NT2/D1 (cell line): ENCODE measurements around the gene TIAM1.

Experiments
- DNase-seq: peaks from one replicate; pipeline ENCODE4 v3.0.0-alpha.2; 2011; ENCODE audit warnings: low read depth, low spot score
- H3K27me3 ChIP-seq: 2 replicates; pipeline ENCODE4 v1.6.0; 2011; ENCODE audit warnings: mild to moderate bottlenecking; ENCODE audit not compliant: insufficient read length, insufficient read depth
- H3K36me3 ChIP-seq: 2 replicates; pipeline ENCODE4 v1.6.1; 2011; ENCODE audit warnings: mild to moderate bottlenecking, low read length, mixed read lengths; ENCODE audit not compliant: insufficient read depth, insufficient read length
- H3K4me1 ChIP-seq: 2 replicates; pipeline ENCODE4 v1.5.1; 2011; ENCODE audit not compliant: insufficient read depth, insufficient read length
- H3K4me3 ChIP-seq: 2 replicates; pipeline ENCODE4 v1.5.1; 2011; ENCODE audit warnings: low read depth; ENCODE audit not compliant: insufficient read length
- H3K9ac ChIP-seq: 2 replicates; pipeline ENCODE4 v1.6.0; 2011; ENCODE audit warnings: low read depth; ENCODE audit not compliant: insufficient read length
- H3K9me3 ChIP-seq: 2 replicates; pipeline ENCODE4 v1.5.1; 2011; ENCODE audit warnings: mild to moderate bottlenecking, low read length; ENCODE audit not compliant: insufficient read depth
- SUZ12 ChIP-seq: IDR thresholded peaks from 2 replicates; pipeline ENCODE4 v1.6.1; 2011; ENCODE audit not compliant: insufficient read length, insufficient read depth; ENCODE audit errors: extremely low read depth
- YY1 ChIP-seq: IDR thresholded peaks from 2 replicates; pipeline ENCODE4 v1.6.1; 2011; ENCODE audit not compliant: insufficient read length, insufficient read depth
- ZNF274 ChIP-seq: IDR thresholded peaks from 2 replicates; pipeline ENCODE4 v1.6.1; 2011; ENCODE audit warnings: mild to moderate bottlenecking, low read depth, low read length

TIAM1 gene

GRCh38 chr21:31135531-31136184, 208.4 kb downstream of the TIAM1 start:
- Histone ChIP-seq H3K4me1 (peaks cover 2% of the 10 kb centered on the region), H3K36me3 (peaks cover 64% of the 10 kb centered on the region), H3K9me3 (no peaks in the 10 kb centered on the region), H3K9ac (no peak overlapping the region), H3K27me3 (no peaks in the 10 kb centered on the region), H3K4me3 (no peak overlapping the region)
- no peak for TF ChIP-seq YY1
- TF ChIP-seq SUZ12, result no peak
- TF ChIP-seq ZNF274, result no peak
- no peak for DNase-seq

- Histone ChIP-seq H3K4me1 (peaks cover 2% of the 10 kb centered on the region), H3K9ac (no peak overlapping the region), H3K4me3 (no peak overlapping the region), H3K36me3 (peaks cover 67% of the 10 kb centered on the region), H3K27me3 (no peaks in the 10 kb centered on the region), H3K9me3 (no peaks in the 10 kb centered on the region)
- no peak for DNase-seq
- TF ChIP-seq ZNF274 (no peak), SUZ12 (no peak), YY1 (no peak)
These were observed 210.7 kb downstream of the TIAM1 start for GRCh38 chr21:31133243-31133830.

GRCh38 chr21:31132574-31133242, 211.4 kb downstream of the TIAM1 start:
- H3K9me3 ChIP-seq, result no peaks in the 10 kb centered on the region
- H3K4me3 ChIP-seq, result no peak overlapping the region
- no peak for TF ChIP-seq YY1
- TF ChIP-seq SUZ12, result no peak
- TF ChIP-seq ZNF274, result no peak
- no peak for DNase-seq
- H3K9ac ChIP-seq, result no peak overlapping the region
- peaks cover 71% of the 10 kb centered on the region for H3K36me3 ChIP-seq
- no peaks in the 10 kb centered on the region for H3K27me3 ChIP-seq
- H3K4me1 ChIP-seq, result peaks cover 2% of the 10 kb centered on the region

DNA sequence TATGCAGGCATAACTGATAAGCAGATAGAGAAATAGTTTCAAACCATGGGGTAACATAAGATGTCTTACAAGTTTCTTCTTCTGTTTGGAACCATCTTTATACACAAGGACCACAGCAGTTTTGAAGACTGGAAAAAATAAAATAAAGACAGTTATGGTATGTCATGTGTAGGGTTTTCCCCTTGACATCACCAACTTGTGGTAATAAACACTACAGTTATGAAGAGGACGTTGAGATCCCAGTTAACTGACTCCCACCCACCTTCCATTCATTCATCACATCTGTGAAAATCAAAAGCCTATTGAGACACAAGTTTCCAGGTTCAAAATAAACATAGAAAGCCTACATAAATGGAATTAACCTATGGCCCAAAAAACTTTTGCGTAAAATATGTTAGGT, 213.2 kb downstream of the TIAM1 start:
- TF ChIP-seq SUZ12 (no peak), ZNF274 (no peak), YY1 (no peak)
- no peaks in the 10 kb centered on the region for H3K9me3 ChIP-seq
- no peak overlapping the region for H3K4me3 ChIP-seq
- no peak for DNase-seq
- no peak overlapping the region for H3K9ac ChIP-seq
- H3K27me3 ChIP-seq, result no peaks in the 10 kb centered on the region
- H3K4me1 ChIP-seq, result peaks cover 2% of the 10 kb centered on the region
- H3K36me3 ChIP-seq, result peaks cover 68% of the 10 kb centered on the region

GRCh38 chr21:31128234-31128633, 215.8 kb downstream of the TIAM1 start:
- Histone ChIP-seq H3K9me3 (no peaks in the 10 kb centered on the region), H3K4me1 (peaks cover 9% of the 10 kb centered on the region), H3K9ac (no peak overlapping the region), H3K4me3 (no peak overlapping the region), H3K36me3 (peaks cover 67% of the 10 kb centered on the region), H3K27me3 (no peaks in the 10 kb centered on the region)
- no peak for DNase-seq
- TF ChIP-seq ZNF274, result no peak
- TF ChIP-seq YY1, result no peak
- TF ChIP-seq SUZ12, result no peak

DNA sequence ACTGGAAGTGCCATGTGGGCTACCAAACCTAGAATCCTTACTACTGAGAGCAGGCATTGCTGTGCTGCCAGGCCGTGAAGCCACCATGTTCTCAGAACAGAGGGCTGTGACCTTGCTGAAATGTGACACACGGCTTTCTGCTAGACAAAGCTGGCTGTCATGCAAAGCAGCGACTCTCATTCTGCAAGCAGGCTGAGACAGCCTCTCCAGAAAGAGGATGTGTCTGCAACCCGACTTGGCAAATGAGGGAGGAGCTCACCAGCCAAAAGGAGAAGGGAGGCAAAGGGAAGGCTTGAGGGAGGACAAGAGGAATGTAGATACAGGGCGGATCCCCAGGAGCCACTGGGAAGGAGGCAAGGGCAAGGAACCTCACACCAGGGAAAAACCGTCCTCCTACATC, 220.1 kb downstream of the TIAM1 start:
- H3K4me3 ChIP-seq, result no peak overlapping the region
- peak; percentile 36 for DNase-seq
- H3K27me3 ChIP-seq, result no peaks in the 10 kb centered on the region
- peaks cover 7% of the 10 kb centered on the region for H3K4me1 ChIP-seq
- peaks cover 63% of the 10 kb centered on the region for H3K36me3 ChIP-seq
- TF ChIP-seq YY1 (no peak), SUZ12 (no peak), ZNF274 (no peak)
- no peaks in the 10 kb centered on the region for H3K9me3 ChIP-seq
- no peak overlapping the region for H3K9ac ChIP-seq

DNA sequence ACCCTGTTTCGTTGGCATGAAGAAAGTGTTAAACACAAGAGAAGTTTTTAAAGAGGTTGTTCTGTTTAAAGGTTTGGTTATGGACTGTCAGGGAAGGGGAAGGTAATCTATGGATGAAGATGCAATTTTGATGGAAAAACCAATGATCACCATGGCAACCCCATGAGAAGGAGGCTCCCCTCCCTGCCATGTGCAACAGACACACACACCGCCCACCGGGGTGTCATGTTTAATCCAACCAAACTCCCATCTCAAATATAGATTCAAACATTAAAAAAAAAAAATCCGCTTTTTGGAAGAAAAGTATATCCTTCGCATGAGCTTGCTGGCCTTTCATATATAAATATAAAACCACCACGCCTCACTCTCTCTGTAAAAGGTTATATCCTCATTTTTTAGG, 224.9 kb downstream of the TIAM1 start:
- H3K4me1 ChIP-seq, result peaks cover 4% of the 10 kb centered on the region
- no peak overlapping the region for H3K9ac ChIP-seq
- H3K36me3 ChIP-seq, result peaks cover 45% of the 10 kb centered on the region
- TF ChIP-seq SUZ12, result no peak
- TF ChIP-seq ZNF274, result no peak
- no peak for TF ChIP-seq YY1
- no peak for DNase-seq
- no peaks in the 10 kb centered on the region for H3K27me3 ChIP-seq
- no peaks in the 10 kb centered on the region for H3K9me3 ChIP-seq
- H3K4me3 ChIP-seq, result no peak overlapping the region
